GM19035 (cell line): ENCODE measurements around the gene GAR1.
"Not testable (repeated sequence)": the region's sequence is repeated elsewhere in the genome, so short reads cannot be mapped to it uniquely, and the experiment has no call there.

Experiments
- ATAC-seq: cut with Tn5 transposase; IDR thresholded peaks from one replicate; pipeline ENCODE4 v1.9.1; 2021; ENCODE audit not compliant: unreplicated experiment

The GAR1 gene

DNA sequence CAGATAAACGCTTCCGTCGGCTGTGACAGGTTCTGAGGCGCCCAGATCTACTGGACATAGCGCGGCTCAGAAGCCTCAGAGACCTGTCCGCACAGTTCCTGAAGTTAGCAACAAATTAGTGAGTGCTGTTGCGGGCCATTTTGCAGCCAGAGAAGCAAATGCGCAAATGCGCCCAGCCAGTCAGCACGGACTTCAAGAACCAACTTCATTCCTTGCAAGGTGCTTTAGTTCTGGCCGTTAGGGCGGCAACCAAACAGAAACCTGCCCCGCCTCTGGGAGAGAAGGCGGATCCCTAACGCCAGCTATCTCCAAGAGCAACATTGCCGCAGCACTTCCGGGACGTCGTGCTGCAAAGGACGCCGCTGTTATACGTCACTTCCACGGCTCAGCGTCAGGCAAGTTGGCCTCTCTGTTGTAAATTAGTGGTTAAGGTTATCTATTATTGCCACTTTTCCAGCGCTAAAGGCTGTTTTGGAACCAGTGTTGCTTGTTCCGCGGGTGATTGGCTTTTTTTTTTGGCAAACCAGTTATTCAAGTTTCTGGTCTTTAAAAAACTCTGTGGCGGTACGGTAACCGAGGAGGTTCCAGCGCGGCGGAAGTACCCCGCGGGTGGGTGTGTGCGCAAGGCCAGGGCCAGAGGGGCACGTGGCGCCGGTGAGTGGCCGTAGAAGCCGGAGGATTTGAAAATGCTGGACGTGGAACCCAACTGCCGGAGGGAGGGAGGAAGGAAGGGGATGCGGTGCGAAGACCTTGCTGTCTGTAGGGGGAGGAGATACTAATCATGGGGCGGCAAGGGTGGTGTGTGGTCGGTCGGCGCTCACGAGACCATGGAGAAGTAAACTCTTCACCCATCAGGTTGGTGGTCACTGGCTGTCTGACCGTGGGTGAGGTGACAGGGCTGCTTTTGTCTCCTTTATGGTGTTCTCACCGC, at the start of gene GAR1:
Gene GAR1, plus strand, starts transcription at position 612 of the 931 bp plus-strand sequence. CDS start 403 bp downstream, outside the sequence.
- ATAC-seq, result peak; percentile 99

DNA sequence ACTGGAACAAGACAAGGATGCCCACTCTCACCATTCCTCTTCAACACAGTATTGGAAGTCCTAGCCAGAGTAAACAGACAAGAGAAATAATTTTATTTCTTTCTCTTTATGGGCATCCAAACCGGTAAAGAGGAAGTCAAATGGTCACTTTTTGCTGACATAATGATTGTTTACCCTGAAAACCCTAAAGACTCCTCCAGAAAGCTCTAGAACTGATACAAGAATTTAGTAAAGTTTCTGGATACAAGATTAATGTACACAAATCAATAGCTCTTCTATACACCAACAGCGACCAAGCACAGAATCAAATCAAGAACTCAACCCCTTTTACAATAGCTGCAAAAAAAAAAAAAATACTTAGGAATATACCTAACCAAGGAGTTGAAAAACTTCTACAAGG, 33.5 kb upstream of the GAR1 start:
- not testable (repeated sequence) for ATAC-seq

DNA sequence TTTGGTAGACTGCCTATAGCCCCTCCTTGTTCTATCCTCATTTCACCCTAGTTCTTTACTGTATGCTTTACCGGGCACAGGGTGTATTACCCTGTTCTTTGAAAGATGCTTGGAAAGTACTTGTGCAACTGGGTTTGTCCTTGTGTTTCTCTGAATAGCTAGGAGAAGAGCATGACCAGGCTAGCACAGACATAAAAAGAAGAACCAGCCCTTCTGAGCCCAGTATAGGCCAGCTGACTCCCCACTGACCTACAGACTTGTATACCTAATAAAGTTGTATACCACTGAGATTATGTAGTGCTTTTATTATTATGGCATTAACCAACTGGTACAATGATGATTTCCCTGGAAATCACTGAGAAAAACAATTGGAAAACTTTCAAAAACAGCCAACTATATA, 28.7 kb upstream of the GAR1 start:
- no peak for ATAC-seq

DNA sequence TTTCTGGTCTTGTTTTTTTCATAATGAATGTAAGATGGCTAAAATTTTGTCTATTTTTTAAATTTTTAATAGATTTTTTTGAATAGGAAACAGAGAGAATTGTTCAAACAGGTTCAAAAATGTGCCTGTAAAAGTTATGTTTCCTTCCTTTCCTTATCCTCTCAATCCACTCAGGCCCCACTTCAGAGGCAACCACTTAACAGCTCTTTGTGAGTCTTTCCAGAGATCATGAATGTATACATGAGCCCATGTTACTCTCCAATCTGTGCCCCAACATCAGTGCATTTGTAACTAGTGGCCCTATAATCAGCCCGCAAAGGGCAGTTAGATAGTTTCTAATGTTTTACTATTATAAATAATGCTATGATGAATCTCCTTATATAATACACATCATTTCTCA, 27.8 kb upstream of the GAR1 start:
- no peak for ATAC-seq

DNA sequence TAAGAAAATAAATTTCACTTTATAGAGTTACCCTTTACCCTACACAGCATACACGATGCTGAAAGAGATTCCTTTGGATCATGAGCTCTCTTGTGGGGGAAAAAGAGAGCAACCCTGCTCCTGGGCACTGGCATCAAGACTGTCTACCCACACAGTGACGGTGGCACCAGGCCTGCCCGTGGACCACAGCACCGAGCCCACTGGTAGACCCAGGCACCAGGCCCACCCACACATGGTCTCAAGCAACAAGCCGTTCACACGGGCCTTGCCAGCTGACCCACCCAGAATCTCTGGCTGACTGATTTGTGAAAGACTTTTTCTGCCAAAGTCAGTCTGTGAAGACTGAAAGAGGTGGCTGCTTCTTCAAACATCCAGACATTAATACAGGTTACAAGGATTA, 20.5 kb upstream of the GAR1 start:
- ATAC-seq, result no peak

DNA sequence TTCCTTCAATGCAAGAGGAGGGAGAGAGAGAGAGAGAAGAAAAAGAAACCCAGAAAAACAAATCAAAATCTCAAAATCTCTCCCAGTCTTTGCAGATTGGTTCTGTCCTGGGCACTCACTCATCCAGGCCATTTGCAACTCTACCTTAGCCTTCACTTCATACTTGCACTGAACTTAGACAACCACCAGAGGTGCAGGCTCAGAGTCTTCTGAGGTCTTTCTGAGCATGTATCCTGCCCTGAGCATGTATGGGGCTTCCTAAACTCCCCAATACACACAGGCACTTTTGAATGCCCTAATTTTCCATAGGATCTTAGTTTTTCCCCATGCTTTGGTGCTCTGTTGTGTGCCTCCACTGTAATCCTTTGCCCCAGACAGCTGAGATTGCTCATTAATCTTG, 16.7 kb upstream of the GAR1 start:
- ATAC-seq, result no peak

DNA sequence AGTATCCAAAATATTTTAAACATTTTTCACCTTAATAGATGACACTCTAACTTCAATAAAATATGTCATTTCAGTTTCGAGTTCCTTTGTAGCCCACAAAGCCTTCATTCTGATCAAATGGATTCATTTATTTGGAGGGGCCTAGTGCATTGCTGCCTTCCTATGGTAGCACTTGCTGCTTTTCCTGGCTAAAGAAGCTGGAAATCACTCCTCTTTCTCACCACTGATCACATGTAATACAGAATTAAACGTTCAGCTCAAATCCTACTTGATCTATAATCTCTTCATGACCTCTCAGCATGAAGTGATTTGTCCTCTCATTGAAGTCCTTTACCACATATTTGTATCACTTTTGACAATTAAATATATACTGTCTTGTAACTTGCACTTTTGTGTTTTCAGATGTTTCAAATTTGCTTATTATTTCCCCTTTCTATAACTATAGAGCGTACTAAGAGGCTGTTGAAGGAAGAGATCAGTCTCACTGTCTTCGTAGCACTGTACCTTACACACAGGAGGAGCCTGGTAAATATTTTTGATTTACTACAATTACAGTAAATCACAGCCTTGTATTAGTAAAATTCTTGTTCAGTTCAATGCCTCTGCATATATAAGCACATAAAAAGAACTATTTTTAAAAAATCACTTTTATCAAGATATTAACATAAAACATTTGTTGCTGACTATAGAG, 14.3 kb upstream of the GAR1 start:
- no peak for ATAC-seq

DNA sequence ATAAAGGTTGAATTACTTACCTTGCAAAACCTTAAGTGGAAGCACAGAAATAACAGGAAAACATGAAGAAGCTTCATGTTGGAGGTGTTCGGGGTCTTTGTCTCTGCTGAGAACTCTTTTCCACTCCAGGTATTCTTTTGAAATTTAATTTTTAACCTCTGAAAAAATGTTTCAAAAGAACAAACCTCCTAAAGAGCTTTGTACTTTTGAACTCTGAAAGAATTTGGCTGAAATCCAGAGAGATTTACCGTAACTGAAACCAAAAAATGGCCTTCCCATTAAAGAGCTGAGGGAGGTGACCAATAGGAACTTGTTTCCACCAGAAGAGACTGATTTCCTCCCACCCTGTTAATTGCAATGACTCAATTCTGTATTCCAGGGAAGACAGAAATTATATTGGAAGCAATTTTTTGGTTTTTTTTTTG, 13.7 kb upstream of the GAR1 start, which contains the start of gene CFI:
Gene CFI, minus strand, starts transcription at position 105 of the 425 bp plus-strand sequence. Its CDS starts 28 bp downstream, at position 77.
- no peak for ATAC-seq

DNA sequence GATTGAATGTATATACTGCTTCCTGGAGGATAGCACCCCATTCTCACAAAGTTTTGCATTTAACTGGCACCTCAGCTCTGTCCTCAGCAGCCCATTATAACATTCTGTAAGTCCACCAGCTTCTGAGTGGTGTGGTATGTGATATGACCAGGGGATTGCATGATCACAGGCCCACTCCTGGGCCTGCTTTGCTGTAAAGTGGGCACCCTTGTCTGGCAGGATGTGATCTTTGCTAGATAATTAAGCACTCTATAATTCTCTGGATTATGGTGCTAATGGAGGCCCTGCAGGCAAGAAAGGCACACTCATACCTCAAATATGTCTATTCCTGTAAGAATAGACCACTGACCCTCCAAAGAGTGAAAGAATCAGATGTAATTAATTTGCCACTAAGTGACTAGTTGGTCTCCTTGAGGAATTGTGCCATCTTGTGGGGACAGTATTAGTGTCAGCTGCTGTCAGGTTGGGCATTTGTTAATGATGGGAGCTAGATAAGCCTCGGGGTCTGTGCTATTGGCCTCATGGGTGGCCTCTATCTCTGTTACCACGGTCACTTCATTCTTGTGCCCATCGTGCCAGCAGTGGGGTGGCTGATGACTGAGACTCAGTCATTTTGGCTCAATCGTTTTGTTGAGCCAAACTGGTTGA, 11.5 kb upstream of the GAR1 start:
- ATAC-seq, result no peak

DNA sequence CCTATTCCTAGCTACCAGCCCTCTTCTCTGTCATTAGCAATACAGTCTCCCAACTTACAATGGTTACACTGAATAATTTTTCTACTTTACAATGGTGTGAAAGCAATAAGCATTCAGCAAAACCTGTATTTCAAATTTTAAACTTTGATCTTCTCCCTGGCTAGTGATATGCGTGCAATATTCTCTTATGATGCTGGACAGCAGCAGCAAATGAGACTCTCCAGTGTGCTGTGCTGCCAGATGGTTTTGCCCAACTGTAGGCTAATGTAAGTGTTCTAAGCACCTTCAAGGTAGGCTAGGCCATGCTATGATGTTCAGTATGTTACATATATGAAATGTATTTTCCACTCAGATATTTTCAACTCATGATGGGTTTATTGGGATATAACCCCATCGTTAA, 5.9 kb upstream of the GAR1 start:
- ATAC-seq, result no peak

DNA sequence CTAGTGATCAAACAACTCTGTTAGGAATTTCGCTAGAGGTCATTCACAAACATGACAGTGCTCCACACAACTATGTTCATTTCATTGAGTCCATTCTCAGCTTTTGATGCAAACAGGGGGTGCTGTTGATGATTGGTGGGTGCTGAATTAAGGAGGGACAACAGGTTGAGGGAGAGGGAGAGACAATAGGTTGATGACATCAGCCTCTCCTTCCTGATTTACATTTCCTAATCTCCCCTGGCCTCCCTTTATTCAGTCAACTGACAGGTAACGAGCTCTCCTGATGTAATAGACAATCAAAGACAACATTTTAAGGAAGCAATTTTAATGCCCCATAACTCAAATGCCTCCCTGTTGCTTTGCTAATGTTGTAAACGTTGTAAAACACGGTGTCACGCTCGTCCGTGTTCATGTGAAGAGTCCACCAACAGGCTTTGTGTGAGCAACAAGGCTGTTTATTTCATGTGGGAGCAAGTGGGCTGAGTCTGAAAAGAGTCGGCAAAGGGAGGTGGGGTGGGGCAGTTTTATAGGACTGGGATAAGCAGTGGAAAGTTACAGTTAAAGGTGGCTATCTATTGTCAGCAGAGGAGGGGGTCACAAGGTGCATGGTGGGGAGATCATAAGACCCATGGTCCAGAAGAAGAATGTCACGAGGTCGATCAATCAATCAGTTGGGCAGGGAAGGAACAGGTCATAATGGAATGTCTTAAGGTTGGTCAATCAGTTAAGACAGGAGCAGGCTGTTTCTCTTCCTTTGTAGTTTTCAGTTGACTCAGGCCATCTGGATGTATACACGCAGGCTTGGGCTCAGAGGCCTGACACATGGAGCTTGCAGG, 4.8 kb upstream of the GAR1 start:
- ATAC-seq, result no peak

DNA sequence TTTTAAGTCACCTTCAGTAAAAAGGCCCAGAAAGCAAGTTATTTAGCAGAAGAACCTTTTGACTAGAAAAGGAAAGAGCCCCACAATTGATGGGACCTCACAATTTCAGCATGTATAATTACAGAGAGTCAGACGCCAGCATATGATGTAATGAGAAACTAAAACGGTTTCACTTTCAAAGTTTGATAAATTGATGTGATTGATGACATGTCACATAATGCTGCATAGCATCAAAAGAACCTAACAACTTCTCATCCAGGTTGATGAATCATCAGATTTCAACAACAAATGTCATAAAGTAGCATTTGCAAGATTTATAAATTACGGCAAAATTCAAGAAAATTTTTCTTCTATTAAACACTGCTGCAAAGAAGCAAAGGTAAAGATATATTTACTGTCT, 3.9 kb upstream of the GAR1 start:
- ATAC-seq, result no peak

DNA sequence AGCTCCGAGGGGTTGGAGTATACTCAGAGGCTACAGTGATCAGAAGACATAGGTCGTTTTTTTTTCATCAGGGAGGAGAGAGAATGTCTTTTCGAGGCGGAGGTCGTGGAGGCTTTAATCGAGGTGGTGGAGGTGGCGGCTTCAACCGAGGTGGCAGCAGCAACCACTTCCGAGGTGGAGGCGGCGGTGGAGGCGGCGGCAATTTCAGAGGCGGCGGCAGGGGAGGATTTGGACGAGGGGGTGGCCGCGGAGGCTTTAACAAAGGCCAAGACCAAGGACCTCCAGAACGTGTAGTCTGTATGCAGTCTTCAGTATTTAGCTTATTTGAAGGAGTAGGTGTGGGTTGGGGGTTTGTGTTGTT, 500 bp downstream of the GAR1 start:
- ATAC-seq, result no peak

DNA sequence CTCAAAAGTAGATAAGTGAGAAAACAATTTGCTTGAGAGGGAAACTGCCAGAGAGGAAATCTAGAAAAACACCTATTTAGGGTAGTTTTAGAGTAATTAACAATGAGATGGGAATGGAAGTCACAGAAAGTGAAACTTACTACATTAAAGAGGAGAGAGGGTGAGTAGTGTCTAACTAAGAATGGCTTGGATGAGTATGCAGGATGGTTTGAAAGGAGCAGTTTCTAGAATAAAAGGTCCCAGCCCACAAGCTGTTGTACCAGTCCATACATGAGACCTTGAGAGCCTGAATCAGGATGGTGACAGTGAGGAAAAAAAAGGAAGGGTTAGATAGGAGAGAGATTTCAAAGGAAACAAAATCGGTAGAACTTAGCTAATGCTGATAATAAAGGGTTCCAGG, 1.3 kb downstream of the GAR1 start:
- no peak for ATAC-seq

DNA sequence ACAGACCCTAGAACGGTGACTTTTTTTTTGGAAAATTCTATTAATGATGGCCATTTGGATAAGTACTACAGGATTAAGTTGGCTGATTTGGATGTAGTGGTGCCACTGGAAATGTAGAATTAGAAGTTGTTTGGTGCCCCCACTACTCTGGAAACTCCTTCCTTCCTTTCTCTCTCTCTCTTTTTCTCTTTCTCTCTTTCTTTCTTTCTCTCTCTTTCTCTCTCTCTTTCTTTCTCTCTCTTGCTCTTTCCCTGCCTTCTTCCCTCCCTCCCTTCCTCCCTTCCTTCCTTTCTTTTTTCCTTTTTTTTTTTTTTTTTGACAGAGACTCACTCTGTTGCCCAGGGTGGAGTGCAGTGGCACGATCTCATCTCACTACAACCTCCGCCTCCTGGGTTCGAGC, 2.7 kb downstream of the GAR1 start:
- no peak for ATAC-seq

DNA sequence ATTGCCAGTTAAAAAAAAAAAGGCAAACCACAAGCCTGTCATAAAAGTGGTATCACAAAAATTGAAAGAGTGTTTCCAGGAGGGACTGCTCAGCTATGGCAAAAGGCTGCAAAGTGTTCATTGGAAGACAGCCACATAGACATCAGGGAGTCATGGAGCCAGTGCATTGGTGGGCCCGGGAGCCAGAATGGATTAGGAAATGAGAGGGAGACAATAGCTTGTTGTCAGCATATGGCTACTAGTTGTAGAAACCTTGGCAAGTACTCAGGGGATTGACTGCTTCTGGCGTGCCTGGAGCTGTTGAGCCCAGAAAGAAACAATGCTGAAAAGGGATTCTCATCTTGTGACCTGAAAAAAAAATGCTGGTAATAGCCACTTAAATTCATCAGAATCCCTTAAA, 5.0 kb downstream of the GAR1 start:
- ATAC-seq, result no peak

DNA sequence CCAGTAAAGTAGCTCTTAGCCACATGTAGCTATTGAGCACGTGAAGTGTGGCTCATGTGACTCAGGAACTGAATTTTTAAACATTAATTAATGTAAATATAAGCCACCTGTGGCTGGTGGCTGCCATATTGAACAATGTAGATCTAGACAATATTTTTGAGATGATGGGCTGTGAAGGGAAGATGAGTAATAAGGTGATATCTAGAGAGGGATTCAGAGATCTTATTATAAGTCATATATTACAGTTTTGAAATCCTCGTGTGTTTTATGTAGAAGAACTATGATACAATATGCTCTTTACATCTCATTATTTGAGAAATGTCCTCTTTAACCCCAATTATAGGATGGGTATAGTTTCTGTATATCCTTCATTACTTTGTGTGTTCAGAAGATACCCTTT, 5.6 kb downstream of the GAR1 start:
- no peak for ATAC-seq

DNA sequence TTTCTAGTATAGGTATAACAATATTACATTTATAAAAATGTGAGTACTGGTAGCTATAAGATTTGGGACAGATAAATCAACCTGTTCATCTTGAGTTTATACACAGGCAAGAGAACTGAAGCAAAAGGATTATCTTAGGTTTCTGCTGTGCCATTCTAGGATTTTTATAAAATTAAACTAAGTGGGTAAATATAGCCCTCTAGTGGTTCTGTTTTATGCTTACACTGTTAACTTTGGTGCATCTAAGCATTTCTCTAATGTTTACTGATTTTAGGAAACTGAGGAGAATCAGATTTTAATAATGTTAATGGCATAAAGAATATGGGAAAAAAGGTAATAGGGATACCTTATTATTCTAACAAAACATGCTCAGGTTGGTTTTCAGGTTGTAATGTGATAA, 11.2 kb downstream of the GAR1 start:
- peak; percentile 84 for ATAC-seq

DNA sequence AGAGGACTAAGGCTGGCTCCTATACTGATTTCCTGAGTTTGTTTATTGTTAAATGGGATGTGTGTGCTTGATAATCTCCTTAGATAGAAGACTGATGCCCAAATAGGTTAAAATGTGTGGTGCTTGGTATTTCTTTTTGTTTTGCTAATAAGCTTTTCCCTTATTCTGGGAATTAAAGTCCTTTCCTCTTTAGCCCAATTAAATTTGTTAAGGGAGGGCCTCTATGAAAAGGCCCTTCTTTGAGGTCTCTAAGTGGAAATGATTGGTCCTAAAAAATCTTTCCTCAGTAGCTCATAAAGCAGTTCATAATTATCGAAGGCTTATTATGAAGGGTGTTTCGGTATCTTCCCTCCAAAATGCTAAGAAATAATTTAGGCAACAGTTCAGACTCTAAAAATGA, 12.1 kb downstream of the GAR1 start, which contains the start of gene RRH:
Gene RRH, plus strand, starts transcription at position 301 of the 400 bp plus-strand sequence. Its CDS starts 56 bp downstream, at position 357.
- ATAC-seq, result no peak

DNA sequence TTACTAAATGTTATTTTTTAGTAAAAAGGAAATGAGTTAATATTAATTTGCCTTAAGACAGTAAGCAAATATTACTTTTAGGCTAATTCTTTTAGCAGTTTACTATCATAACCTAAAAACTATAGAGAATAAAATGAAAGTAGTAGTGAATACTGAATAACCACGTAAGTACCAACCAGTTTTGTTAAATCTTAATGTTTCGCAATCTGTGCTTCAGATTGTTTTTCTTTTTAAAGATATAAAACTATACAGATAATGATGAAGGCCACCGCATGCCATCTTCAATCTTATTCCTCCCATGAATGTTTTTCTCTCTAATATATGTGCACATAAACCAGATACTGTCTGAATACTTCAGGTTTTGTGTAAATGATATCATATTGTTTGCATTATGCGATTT, 18.2 kb downstream of the GAR1 start:
- no peak for ATAC-seq

DNA sequence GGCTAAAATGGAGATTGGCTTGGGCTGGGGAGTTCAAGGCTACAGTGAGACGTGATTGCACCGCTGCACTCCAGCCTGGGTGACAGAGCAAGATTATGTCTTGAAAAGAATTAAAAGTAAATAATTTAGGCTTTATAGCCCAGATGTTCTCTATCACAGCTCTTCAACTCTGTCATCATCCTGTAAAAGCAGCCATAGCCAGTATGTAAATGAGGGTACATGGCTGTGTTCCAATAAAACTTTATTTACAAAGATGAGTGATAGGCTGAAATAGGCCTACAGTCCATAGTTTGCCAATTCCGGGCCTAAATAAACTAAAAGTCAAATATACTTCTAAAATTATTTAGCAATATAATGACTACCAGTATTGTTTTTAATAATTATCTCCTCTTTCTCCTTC, 21.4 kb downstream of the GAR1 start:
- ATAC-seq, result no peak
